Skeletal muscle tissue (tissue), 4 donors: ENCODE measurements around the gene CPEB2. TPM values are rescaled to one million over a fixed set of nuclear protein-coding genes. Genes with fewer than 3 reads are reported as not detected.

Source experiments
- H3K27ac ChIP-seq: one replicate; pipeline ENCODE4 v1.7.0; 2013; ENCODE audit warnings: mild to moderate bottlenecking, low read depth, low read length, inconsistent platforms
- H3K27me3 ChIP-seq, 3 donors: one replicate each; pipeline ENCODE4 v1.7.0; 2013; ENCODE audit warnings: low read length in 3 of 3; ENCODE audit not compliant: control insufficient read depth in 3 of 3, insufficient read depth in 3 of 3
- H3K36me3 ChIP-seq, 3 donors: one replicate each; pipeline ENCODE4 v1.7.0; 2013; ENCODE audit warnings: low read length in 3 of 3; ENCODE audit not compliant: control insufficient read depth in 3 of 3, insufficient read depth in 3 of 3
- H3K4me1 ChIP-seq, 3 donors: one replicate each; pipeline ENCODE4 v1.7.0; 2013; ENCODE audit warnings: low read length in 3 of 3, mild to moderate bottlenecking in 3 of 3; ENCODE audit not compliant: control insufficient read depth in 3 of 3, insufficient read depth in 3 of 3
- H3K4me3 ChIP-seq, 3 donors: one replicate each; pipeline ENCODE4 v1.7.0; 2013; ENCODE audit warnings: low read length in 3 of 3
- H3K9ac ChIP-seq, 3 donors: one replicate each; pipeline ENCODE4 v1.7.0; 2013; ENCODE audit warnings: low read length in 3 of 3, mild to moderate bottlenecking in 3 of 3, moderate library complexity in 2 of 3, low read depth in 1 of 3
- H3K9me3 ChIP-seq, 3 donors: one replicate each; pipeline ENCODE4 v1.7.0; 2013; ENCODE audit warnings: low read length in 3 of 3; ENCODE audit not compliant: control insufficient read depth in 3 of 3
- total RNA-seq: library from RNA; depleted of rRNA; stranded (reverse); fragments of >200 nt; gene quantifications from one replicate; pipeline ENCODE4 v1.2.3, GENCODE V29; 2014
- donor health status: Osteomylitis.

CPEB2 gene
- total RNA-seq, 1 donor from 2014 or later: 5.7 TPM

DNA sequence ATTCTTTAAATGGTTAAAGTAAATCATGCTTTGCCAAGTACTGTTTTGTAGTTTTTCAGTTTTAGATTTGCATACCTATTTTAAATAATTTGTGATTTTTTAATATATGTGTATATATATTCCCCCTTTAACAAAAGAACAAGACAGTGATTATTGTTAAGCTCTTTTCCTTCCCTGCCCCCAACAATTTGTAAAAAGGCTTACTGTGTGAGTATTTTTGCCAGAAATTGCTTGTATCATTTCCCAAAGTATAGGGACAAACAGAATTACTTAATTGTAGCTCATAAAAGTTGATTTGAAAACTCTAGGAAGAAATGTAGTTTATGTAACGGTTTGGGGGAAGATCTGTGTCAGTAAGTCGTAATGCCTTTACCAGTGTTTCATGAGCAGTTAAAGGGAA lies 19.0 kb downstream of the CPEB2 start:
- no peaks in the 10 kb centered on the region for H3K9me3 ChIP-seq
- no peak overlapping the region for H3K27ac ChIP-seq
- H3K4me1 ChIP-seq: no peaks in the 10 kb centered on the region
- H3K4me3 ChIP-seq: no peak overlapping the region
- H3K36me3 ChIP-seq: peaks cover 0 to 11% (median 1%) of the 10 kb centered on the region in 3 donors
- no peak overlapping the region for H3K9ac ChIP-seq
- no peaks in the 10 kb centered on the region for H3K27me3 ChIP-seq

- H3K9me3 ChIP-seq: no peaks in the 10 kb centered on the region
- H3K4me3 ChIP-seq: no peak overlapping the region
- H3K27ac ChIP-seq: no peak overlapping the region
- H3K27me3 ChIP-seq: no peaks in the 10 kb centered on the region
- peak overlapping the region in 1 of 3 donors; percentile 17 for H3K9ac ChIP-seq
- H3K4me1 ChIP-seq: no peaks in the 10 kb centered on the region
- H3K36me3 ChIP-seq: peaks cover 0 to 11% (median 0%) of the 10 kb centered on the region in 3 donors
These were observed 19.7 kb downstream of the CPEB2 start for GRCh38 chr4:15021946-15022345.

- Histone ChIP-seq H3K4me3 (no peak overlapping the region), H3K36me3 (peaks cover 0 to 5% (median 0%) of the 10 kb centered on the region in 3 donors), H3K27ac (no peak overlapping the region), H3K27me3 (no peaks in the 10 kb centered on the region), H3K9me3 (no peaks in the 10 kb centered on the region), H3K4me1 (no peaks in the 10 kb centered on the region), H3K9ac (no peak overlapping the region)
These were observed 22.1 kb downstream of the CPEB2 start for GRCh38 chr4:15024386-15024785.

DNA sequence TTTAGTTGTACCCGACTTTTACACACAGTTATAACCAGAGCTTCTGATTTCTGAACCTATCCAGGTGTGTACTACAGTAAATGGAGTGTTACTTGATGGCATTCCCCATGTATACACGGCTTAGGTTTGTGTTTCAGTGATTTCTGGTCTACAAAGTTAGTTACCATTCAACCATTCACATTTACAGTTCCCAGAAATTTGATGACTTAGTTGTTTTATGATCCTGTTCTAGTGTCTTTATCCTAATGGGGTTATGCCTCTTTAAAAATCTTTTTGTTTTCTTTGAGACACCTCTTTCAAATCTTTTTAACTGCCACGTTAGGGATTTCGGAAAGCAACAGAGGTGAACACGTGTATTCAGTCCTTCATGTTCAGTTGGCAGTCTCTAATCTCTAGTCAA lies 23.4 kb downstream of the CPEB2 start:
- H3K27me3 ChIP-seq: no peaks in the 10 kb centered on the region
- no peaks in the 10 kb centered on the region for H3K9me3 ChIP-seq

DNA sequence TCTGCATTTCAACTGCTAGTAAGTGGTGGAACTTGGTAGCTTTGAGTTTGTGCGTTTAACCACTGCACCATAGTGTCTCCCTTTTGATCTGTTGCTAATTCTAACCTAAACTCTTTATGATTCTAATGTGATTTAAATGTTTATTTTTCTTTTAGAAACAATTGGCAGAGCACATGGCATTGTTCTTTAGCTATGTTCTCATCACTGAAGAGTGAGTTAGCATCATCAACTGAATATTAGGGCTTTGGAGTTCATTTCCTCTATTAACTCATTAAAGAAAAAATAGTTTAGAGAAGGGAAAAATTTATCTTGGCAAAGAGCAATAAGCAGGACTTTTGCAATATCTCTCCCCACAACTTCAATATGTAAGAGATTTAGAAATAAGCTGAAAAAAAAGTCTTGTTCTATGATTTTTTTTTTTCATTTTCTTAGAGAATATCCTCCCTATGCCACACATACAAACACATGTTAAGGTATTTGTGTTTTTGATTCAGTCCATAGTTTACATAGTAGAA lies 25.7 kb downstream of the CPEB2 start:
- H3K27me3 ChIP-seq: no peaks in the 10 kb centered on the region
- H3K9me3 ChIP-seq: no peaks in the 10 kb centered on the region
- H3K27ac ChIP-seq: no peak overlapping the region
- H3K36me3 ChIP-seq: no peaks in the 10 kb centered on the region
- no peak overlapping the region for H3K4me3 ChIP-seq
- peaks cover 0 to 3% (median 0%) of the 10 kb centered on the region in 3 donors for H3K4me1 ChIP-seq
- no peak overlapping the region for H3K9ac ChIP-seq

More for the DNA sequence above, 23.4 kb downstream of the CPEB2 start:
- H3K4me3 ChIP-seq: no peak overlapping the region
- H3K9ac ChIP-seq: no peak overlapping the region
- no peak overlapping the region for H3K27ac ChIP-seq
- no peaks in the 10 kb centered on the region for H3K36me3 ChIP-seq
- no peaks in the 10 kb centered on the region for H3K4me1 ChIP-seq

DNA sequence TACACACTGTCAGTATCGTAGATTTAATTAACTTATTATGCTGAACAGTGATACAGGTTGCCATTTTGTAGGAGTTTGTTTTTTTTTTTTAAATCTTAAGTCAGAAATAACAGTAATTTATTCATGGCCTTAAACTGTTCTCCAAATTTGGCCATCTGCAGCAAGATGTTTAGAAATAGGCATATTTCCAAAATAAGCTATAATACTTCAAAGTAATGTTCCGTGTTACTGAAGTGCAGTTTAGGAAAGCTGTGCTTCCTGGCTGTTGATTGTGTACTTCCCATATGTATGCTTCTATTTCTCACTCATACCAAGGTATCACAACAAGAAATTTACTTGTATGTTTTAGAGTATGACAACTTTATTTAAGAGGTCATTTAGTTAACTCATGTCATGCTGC lies 28.9 kb downstream of the CPEB2 start:
- H3K4me1 ChIP-seq: peaks cover 0 to 3% (median 0%) of the 10 kb centered on the region in 3 donors
- no peak overlapping the region for H3K9ac ChIP-seq
- peaks cover 0 to 3% (median 2%) of the 10 kb centered on the region in 3 donors for H3K36me3 ChIP-seq
- no peak overlapping the region for H3K27ac ChIP-seq
- no peaks in the 10 kb centered on the region for H3K27me3 ChIP-seq
- no peaks in the 10 kb centered on the region for H3K9me3 ChIP-seq
- no peak overlapping the region for H3K4me3 ChIP-seq

DNA sequence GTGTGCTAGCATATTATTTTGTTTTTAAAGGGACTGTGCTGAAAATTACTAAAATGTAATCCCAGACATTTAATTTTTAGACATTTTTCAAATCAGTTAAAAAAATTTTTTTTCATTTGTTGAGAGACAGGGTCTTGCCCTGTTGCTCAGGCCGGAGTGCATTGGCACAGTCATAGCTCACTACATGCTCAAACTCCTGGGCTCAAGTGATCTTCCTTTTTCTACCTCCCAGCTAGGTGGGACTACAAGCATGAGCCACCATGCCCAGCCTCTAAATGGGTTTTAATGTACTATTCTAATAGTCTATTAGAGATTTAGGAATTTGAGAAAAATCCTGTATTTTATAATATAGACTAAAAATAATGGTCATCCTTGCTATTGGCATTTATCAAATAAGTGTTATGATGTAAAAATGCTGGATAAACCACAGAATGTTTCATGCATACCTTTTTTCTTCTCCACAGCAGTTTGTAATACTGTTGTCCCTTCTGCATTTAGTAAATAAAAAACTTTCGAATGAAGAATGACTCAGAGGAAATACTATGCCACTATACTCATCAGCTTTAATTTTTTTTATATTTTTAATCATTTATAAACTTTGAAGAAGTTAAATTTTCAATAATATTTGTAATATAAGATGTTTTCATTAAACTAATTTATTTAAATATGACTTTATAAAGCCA lies 29.9 kb downstream of the CPEB2 start:
- Histone ChIP-seq H3K36me3 (peaks cover 0 to 3% (median 2%) of the 10 kb centered on the region in 3 donors), H3K9me3 (no peaks in the 10 kb centered on the region), H3K4me3 (no peak overlapping the region), H3K27ac (no peak overlapping the region), H3K4me1 (peaks cover 0 to 3% (median 0%) of the 10 kb centered on the region in 3 donors), H3K27me3 (no peaks in the 10 kb centered on the region), H3K9ac (no peak overlapping the region)

DNA sequence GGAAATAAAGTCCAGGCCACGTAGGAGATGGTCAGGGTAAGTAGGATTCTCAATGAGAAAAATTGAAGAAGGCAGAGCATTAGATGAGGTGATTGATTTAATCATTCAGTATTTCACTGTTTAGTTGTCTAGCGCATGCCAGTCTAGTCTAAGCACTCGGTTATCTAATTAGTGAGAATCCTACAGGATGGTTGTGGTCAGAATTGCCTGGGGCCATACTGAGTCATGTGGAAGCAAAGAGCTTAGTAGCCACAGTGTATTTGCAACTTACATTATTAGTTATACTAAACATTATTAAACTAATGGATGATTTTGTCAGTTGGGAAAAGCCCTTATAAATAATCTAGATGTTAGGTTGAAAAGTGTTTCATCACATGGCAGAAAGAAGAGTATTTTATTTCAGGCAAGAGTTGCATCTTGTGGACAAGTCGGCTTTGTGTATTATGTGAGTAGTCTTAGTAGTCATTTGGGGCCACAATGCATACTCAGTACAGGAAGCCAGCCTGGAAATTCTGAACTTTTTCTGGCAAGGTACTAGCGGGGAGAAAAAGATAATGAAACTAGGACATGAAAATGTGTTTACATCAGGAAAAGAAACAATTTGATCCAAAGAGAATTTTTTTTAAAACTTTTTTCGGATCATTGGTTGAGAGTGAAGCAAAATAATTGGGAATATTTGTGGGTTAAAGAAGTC lies 31.9 kb downstream of the CPEB2 start:
- no peaks in the 10 kb centered on the region for H3K27me3 ChIP-seq
- no peaks in the 10 kb centered on the region for H3K9me3 ChIP-seq
- H3K36me3 ChIP-seq: peaks cover 0 to 3% (median 2%) of the 10 kb centered on the region in 3 donors
- H3K27ac ChIP-seq: no peak overlapping the region
- peaks cover 0 to 3% (median 0%) of the 10 kb centered on the region in 3 donors for H3K4me1 ChIP-seq
- H3K9ac ChIP-seq: no peak overlapping the region
- no peak overlapping the region for H3K4me3 ChIP-seq

GRCh38 chr4:15035159-15035558 lies 32.9 kb downstream of the CPEB2 start:
- H3K4me3 ChIP-seq: no peak overlapping the region
- H3K27me3 ChIP-seq: no peaks in the 10 kb centered on the region
- H3K9me3 ChIP-seq: no peaks in the 10 kb centered on the region
- peaks cover 0 to 3% (median 2%) of the 10 kb centered on the region in 3 donors for H3K36me3 ChIP-seq
- no peak overlapping the region for H3K27ac ChIP-seq
- no peak overlapping the region for H3K9ac ChIP-seq
- H3K4me1 ChIP-seq: peaks cover 0 to 3% (median 0%) of the 10 kb centered on the region in 3 donors

DNA sequence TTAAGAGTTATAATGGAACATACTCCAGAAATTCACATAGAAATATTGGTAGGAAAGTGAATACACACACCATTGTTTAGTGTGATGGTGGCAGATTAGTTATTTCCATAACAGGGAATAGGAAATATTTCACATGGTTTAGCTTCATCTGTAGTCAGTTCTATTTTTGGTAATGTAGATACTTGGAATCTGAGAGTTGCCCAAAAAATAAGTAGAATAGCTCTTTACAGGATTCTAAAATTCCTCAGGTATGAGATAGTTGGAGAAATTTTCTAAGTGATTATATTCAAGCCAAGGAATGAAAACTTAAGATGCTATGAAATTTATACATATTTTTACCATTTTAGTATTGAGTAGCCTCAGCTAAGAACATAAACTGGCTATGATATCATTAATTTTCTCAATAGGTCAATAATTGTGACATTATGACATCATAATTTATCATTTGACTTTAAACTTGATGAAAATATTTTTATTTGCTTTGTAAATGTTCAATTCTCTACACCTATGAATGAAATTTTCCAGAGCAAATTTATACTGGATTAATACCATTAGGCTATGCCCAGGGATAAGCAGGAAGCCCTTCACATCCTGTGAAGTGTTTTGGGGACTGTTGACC lies 35.8 kb downstream of the CPEB2 start:
- Histone ChIP-seq H3K27me3 (no peaks in the 10 kb centered on the region), H3K27ac (no peak overlapping the region), H3K4me1 (no peaks in the 10 kb centered on the region), H3K9me3 (no peaks in the 10 kb centered on the region), H3K36me3 (peaks cover 0 to 3% (median 2%) of the 10 kb centered on the region in 3 donors), H3K9ac (no peak overlapping the region), H3K4me3 (no peak overlapping the region)
